ENCODE data around the gene HADHA. TPM values are rescaled to one million over a fixed set of nuclear protein-coding genes. Genes with fewer than 3 reads are reported as not detected.

HADHA gene
- polyA plus RNA-seq, 1 of the 3 experiments (the other 2 are of a cell fraction) = 64.3 TPM

DNA sequence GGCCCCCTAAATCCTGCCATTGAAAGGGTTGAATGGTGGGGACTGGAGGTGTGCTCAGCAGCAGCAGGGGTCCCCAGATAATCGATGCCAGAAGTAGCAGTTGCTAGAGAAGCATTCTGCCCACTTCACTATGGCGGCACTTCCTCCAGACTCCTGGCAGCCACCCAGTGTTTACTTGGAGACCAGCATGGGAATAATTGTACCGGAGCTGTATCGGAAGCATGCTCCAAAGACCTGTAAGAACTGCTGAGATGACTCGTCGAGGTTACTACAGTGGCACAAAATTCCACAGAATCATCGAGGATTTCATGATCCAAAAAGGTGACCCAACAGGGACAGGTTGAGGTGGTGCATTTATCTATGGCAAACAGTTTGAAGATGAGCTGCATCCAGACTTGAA, 82.5 kb downstream of the HADHA start:
- no peaks in the 10 kb centered on the region for H3K79me2 ChIP-seq (ENCODE audit: insufficient read depth)
- no peaks in the 10 kb centered on the region for H4K20me1 ChIP-seq (ENCODE audit: insufficient read depth)
- no peak overlapping the region for H2AFZ ChIP-seq (ENCODE audit: low read depth)
- H3K9me3 ChIP-seq = no peaks in the 10 kb centered on the region
- no peaks in the 10 kb centered on the region for H3K4me1 ChIP-seq (ENCODE audit: control insufficient read depth in 1 of 2, insufficient read depth in 2 of 2, low read depth in 1 of 2, low read length in 1 of 2)
- no peak overlapping the region for H3K4me3 ChIP-seq (ENCODE audit: low read depth in 2 of 2, low read length in 1 of 2)
- H3K9ac ChIP-seq = no peak overlapping the region
- no peak for DNase-seq
- no peak overlapping the region for H3K4me2 ChIP-seq
- CTCF ChIA-PET = interaction anchor here (0.7 to 1.3 kb wide), 3 partner anchors 14 to 368 kb away, joined by 3 to 4 read pairs (median 3); no protein-coding TSS in a partner anchor
- WGBS (ENCODE audit: low lambda C conversion rate) = 86% methylated on average over 7 of the region's 7 CpGs
- no peaks in the 10 kb centered on the region for H3K27me3 ChIP-seq (ENCODE audit: insufficient read depth)
- TF ChIP-seq GATA2 (CRISPR knock-in tag; IDR thresholded peaks at IDR 0.05) (no peak), EP300 (IDR thresholded peaks at IDR 0.05; ENCODE audit: borderline replicate concordance in 1 of 2, low read depth in 1 of 2, low read length in 1 of 2) (no peak), PBX3 (IDR thresholded peaks at IDR 0.05) (no peak), USF1 (IDR thresholded peaks at IDR 0.05; ENCODE audit: borderline replicate concordance, low read depth) (no peak), GABPA (IDR thresholded peaks at IDR 0.05; ENCODE audit: low read depth) (no peak), TAF1 (IDR thresholded peaks at IDR 0.05; ENCODE audit: borderline replicate concordance, low read depth, low read length) (no peak), SMC3 (IDR thresholded peaks at IDR 0.05; ENCODE audit: low read depth, low read length) (no peak), NRF1 (IDR thresholded peaks at IDR 0.05; ENCODE audit: low read depth, low read length) (no peak), FOXM1 (IDR thresholded peaks at IDR 0.05; ENCODE audit: low read depth) (no peak), CHD2 (IDR thresholded peaks at IDR 0.05; ENCODE audit: low read length, partially characterized antibody) (no peak), RCOR1 (IDR thresholded peaks at IDR 0.05; ENCODE audit: low read length) (no peak), MXI1 (IDR thresholded peaks at IDR 0.05; ENCODE audit: low read depth, low read length) (no peak), MEF2A (IDR thresholded peaks at IDR 0.05; ENCODE audit: borderline replicate concordance, low read depth) (no peak), ELF1 (IDR thresholded peaks at IDR 0.05) (no peak), SIN3A (IDR thresholded peaks at IDR 0.05; ENCODE audit: borderline replicate concordance, low read depth, low read length) (no peak)
- TF ChIP-seq, protein P1, sequence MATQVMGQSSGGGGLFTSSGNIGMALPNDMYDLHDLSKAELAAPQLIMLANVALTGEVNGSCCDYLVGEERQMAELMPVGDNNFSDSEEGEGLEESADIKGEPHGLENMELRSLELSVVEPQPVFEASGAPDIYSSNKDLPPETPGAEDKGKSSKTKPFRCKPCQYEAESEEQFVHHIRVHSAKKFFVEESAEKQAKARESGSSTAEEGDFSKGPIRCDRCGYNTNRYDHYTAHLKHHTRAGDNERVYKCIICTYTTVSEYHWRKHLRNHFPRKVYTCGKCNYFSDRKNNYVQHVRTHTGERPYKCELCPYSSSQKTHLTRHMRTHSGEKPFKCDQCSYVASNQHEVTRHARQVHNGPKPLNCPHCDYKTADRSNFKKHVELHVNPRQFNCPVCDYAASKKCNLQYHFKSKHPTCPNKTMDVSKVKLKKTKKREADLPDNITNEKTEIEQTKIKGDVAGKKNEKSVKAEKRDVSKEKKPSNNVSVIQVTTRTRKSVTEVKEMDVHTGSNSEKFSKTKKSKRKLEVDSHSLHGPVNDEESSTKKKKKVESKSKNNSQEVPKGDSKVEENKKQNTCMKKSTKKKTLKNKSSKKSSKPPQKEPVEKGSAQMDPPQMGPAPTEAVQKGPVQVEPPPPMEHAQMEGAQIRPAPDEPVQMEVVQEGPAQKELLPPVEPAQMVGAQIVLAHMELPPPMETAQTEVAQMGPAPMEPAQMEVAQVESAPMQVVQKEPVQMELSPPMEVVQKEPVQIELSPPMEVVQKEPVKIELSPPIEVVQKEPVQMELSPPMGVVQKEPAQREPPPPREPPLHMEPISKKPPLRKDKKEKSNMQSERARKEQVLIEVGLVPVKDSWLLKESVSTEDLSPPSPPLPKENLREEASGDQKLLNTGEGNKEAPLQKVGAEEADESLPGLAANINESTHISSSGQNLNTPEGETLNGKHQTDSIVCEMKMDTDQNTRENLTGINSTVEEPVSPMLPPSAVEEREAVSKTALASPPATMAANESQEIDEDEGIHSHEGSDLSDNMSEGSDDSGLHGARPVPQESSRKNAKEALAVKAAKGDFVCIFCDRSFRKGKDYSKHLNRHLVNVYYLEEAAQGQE (IDR thresholded peaks at IDR 0.05; ENCODE audit: low read depth, low read length) = no peak
- TF ChIP-seq, protein P2, sequence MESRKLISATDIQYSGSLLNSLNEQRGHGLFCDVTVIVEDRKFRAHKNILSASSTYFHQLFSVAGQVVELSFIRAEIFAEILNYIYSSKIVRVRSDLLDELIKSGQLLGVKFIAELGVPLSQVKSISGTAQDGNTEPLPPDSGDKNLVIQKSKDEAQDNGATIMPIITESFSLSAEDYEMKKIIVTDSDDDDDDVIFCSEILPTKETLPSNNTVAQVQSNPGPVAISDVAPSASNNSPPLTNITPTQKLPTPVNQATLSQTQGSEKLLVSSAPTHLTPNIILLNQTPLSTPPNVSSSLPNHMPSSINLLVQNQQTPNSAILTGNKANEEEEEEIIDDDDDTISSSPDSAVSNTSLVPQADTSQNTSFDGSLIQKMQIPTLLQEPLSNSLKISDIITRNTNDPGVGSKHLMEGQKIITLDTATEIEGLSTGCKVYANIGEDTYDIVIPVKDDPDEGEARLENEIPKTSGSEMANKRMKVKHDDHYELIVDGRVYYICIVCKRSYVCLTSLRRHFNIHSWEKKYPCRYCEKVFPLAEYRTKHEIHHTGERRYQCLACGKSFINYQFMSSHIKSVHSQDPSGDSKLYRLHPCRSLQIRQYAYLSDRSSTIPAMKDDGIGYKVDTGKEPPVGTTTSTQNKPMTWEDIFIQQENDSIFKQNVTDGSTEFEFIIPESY (IDR thresholded peaks at IDR 0.05; ENCODE audit: borderline replicate concordance, low read depth) = no peak
- TF ChIP-seq, protein P3, sequence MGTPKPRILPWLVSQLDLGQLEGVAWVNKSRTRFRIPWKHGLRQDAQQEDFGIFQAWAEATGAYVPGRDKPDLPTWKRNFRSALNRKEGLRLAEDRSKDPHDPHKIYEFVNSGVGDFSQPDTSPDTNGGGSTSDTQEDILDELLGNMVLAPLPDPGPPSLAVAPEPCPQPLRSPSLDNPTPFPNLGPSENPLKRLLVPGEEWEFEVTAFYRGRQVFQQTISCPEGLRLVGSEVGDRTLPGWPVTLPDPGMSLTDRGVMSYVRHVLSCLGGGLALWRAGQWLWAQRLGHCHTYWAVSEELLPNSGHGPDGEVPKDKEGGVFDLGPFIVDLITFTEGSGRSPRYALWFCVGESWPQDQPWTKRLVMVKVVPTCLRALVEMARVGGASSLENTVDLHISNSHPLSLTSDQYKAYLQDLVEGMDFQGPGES (IDR thresholded peaks at IDR 0.05; ENCODE audit: low read depth, low read length) = no peak
- H3K36me3 ChIP-seq (replicated peaks in 1 of 2; ENCODE audit: control insufficient read depth in 1 of 2, insufficient read depth in 2 of 2, low read length in 1 of 2) = no peaks in the 10 kb centered on the region
- no peak overlapping the region for H3K27ac ChIP-seq (ENCODE audit: low read depth in 2 of 2, low read length in 1 of 2)
- H3F3A ChIP-seq (replicated peaks; ENCODE audit: insufficient read depth) = no peaks in the 10 kb centered on the region
- H3K9me2 ChIP-seq = no peaks in the 10 kb centered on the region
- POLR2A ChIA-PET = interaction anchor here (0.5 kb wide), 1 partner anchor 14 kb away, joined by 3 read pairs; no protein-coding TSS in a partner anchor

All from SK-N-SH (cell line).